GM08714 (cell line): ENCODE data around the gene ACAN.
"Not testable (repeated sequence)": the region's sequence is repeated elsewhere in the genome, so short reads cannot be mapped to it uniquely, and the experiment has no call there.

ENCODE experiments used
- H3K4me3 ChIP-seq: fragments of 200-500 bp; sonication (Bioruptor generic); 2 replicates; pipeline ENCODE4 v1.5.1; 2014; ENCODE audit warnings: mild to moderate bottlenecking, low read length, inconsistent platforms
- ZNF274 ChIP-seq: IDR thresholded peaks from 2 replicates; pipeline ENCODE4 v1.6.1; 2012; ENCODE audit warnings: mild to moderate bottlenecking, low read depth, low read length

ACAN gene

GRCh38 chr15:88913017-88913849 lies 110.0 kb downstream of the ACAN start, which contains the start of gene MFGE8:
MFGE8 (minus strand) TSS chr15:88913379; CDS start chr15:88913319, 60 bp downstream.
- H3K4me3 ChIP-seq: peak within 1 kb of the TSS; percentile 57
- TF ChIP-seq ZNF274: no peak

DNA sequence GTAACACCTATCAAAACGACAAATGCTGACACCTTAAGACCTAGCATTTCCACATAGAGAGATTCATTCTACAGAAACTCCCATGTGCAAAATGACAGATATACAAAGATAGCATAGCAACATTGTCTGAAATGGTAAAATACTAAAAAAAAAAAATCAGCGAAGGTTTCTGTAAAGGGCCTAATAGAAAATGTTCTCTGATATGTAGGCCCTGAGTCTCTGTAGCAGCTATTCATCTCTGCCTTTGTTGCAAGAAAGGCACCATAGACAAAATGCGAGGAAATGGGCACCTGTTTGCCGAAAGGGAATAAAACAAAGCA lies 110.6 kb downstream of the ACAN start:
- peak overlapping the region; percentile 57; the same call in 1 of the 2 replicates for H3K4me3 ChIP-seq
- no peak for TF ChIP-seq ZNF274

GRCh38 chr15:88915354-88915753 lies 112.1 kb downstream of the ACAN start:
- no peak for TF ChIP-seq ZNF274
- no peak overlapping the region for H3K4me3 ChIP-seq

- no peak overlapping the region for H3K4me3 ChIP-seq
- no peak for TF ChIP-seq ZNF274
Measured at GRCh38 chr15:88917760-88918159, 114.5 kb downstream of the ACAN start.

- no peak for TF ChIP-seq ZNF274
- H3K4me3 ChIP-seq: no peak overlapping the region
Measured at GRCh38 chr15:88918738-88919137, 115.5 kb downstream of the ACAN start.

- no peak overlapping the region for H3K4me3 ChIP-seq
- TF ChIP-seq ZNF274: no peak
Measured at GRCh38 chr15:88920186-88920891, 117.1 kb downstream of the ACAN start.

GRCh38 chr15:88920892-88921435 lies 117.7 kb downstream of the ACAN start:
- H3K4me3 ChIP-seq: not testable (repeated sequence)
